SK-N-SH (cell line): ENCODE measurements around the gene TEKT4.

Source experiments
- CHD2 ChIP-seq: fragments of 150-350 bp; IDR thresholded peaks from 2 replicates; pipeline ENCODE4 v1.6.1; 2018; ENCODE audit warnings: low read length; ENCODE audit not compliant: partially characterized antibody
- EP300 ChIP-seq, 2 experiments: IDR thresholded peaks; 2 replicates each; pipeline versions ENCODE4 v1.4.0 to v1.6.1; 2012; ENCODE audit warnings: borderline replicate concordance in 1 of 2, low read depth in 1 of 2, low read length in 1 of 2
- EZH2phosphoT487 ChIP-seq: fragments of 200-600 bp; sonication (generic); IDR thresholded peaks from 2 replicates; pipeline ENCODE4 v1.6.1; 2017; ENCODE audit warnings: low read depth, mixed run types, mild to moderate bottlenecking, antibody characterized with exemption, moderate library complexity, borderline replicate concordance
- FOXM1 ChIP-seq: IDR thresholded peaks from 2 replicates; pipeline ENCODE4 v1.4.0; 2012; ENCODE audit warnings: low read depth, mild to moderate bottlenecking
- GABPA ChIP-seq: IDR thresholded peaks from 2 replicates; pipeline ENCODE4 v1.4.0; 2012; ENCODE audit warnings: low read depth, mild to moderate bottlenecking
- JUND ChIP-seq: IDR thresholded peaks from 2 replicates; pipeline ENCODE4 v1.4.0; 2012
- PBX3 ChIP-seq: IDR thresholded peaks from 2 replicates; pipeline ENCODE4; 2012
- POLR2AphosphoS5 ChIP-seq: IDR thresholded peaks from 2 replicates; pipeline ENCODE4 v1.6.1; 2012; ENCODE audit warnings: low read depth, low read length
- REST ChIP-seq: IDR thresholded peaks from 2 replicates; pipeline ENCODE4 v1.6.1; 2012; ENCODE audit warnings: mild to moderate bottlenecking, low read depth, low read length, moderate library complexity
- SIN3A ChIP-seq: IDR thresholded peaks from 2 replicates; pipeline ENCODE4 v1.6.1; 2012; ENCODE audit warnings: low read depth, mild to moderate bottlenecking, low read length, moderate library complexity, borderline replicate concordance
- SMC3 ChIP-seq: IDR thresholded peaks from 2 replicates; pipeline ENCODE4 v1.6.1; 2012; ENCODE audit warnings: low read depth, low read length, improper control_type of control experiment
- TCF12 ChIP-seq: IDR thresholded peaks from 2 replicates; pipeline ENCODE4 v1.4.0; 2012
- TF ChIP-seq, protein P1 (sequence below): fragments of 200-600 bp; sonication (generic); IDR thresholded peaks from 2 replicates; pipeline ENCODE4 v1.6.1; 2017; ENCODE audit warnings: antibody characterized with exemption, mild to moderate bottlenecking, moderate library complexity

- TF ChIP-seq, protein P1, sequence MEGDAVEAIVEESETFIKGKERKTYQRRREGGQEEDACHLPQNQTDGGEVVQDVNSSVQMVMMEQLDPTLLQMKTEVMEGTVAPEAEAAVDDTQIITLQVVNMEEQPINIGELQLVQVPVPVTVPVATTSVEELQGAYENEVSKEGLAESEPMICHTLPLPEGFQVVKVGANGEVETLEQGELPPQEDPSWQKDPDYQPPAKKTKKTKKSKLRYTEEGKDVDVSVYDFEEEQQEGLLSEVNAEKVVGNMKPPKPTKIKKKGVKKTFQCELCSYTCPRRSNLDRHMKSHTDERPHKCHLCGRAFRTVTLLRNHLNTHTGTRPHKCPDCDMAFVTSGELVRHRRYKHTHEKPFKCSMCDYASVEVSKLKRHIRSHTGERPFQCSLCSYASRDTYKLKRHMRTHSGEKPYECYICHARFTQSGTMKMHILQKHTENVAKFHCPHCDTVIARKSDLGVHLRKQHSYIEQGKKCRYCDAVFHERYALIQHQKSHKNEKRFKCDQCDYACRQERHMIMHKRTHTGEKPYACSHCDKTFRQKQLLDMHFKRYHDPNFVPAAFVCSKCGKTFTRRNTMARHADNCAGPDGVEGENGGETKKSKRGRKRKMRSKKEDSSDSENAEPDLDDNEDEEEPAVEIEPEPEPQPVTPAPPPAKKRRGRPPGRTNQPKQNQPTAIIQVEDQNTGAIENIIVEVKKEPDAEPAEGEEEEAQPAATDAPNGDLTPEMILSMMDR: no peak
- TF ChIP-seq FOXM1: no peak
- no peak for TF ChIP-seq EP300 (IDR thresholded peaks at IDR 0.05; ENCODE audit: borderline replicate concordance in 1 of 2, low read depth in 1 of 2, low read length in 1 of 2)
- no peak for TF ChIP-seq TCF12
- TF ChIP-seq POLR2AphosphoS5: no peak
- no peak for TF ChIP-seq REST
- no peak for TF ChIP-seq PBX3
- no peak for TF ChIP-seq EZH2phosphoT487
- TF ChIP-seq JUND: no peak
- no peak for TF ChIP-seq GABPA
- TF ChIP-seq SMC3: no peak
- no peak for TF ChIP-seq CHD2
- no peak for TF ChIP-seq SIN3A
These were observed 4.0 kb downstream of the TEKT4 start for GRCh38 chr2:94875064-94875819.
